GM12864 (cell line): ENCODE data around the gene EFS.
"Not testable (repeated sequence)": the region's sequence is repeated elsewhere in the genome, so short reads cannot be mapped to it uniquely, and the experiment has no call there.

ENCODE experiments used
- DNase-seq: peaks from one replicate; pipeline ENCODE4 v3.0.0-alpha.2; 2011; ENCODE audit warnings: low read depth
- H3K4me3 ChIP-seq: 2 replicates; pipeline ENCODE4 v1.5.1; 2011; ENCODE audit warnings: mild to moderate bottlenecking, low read depth, low read length, control low read depth
- CTCF ChIP-seq: IDR thresholded peaks from 2 replicates; pipeline ENCODE4 v1.5.1; 2011; ENCODE audit warnings: low read depth, mild to moderate bottlenecking, moderate library complexity, low read length, control low read depth, inconsistent platforms; ENCODE audit errors: missing control alignments

The EFS gene

GRCh38 chr14:23403908-23404307 is 38.9 kb upstream of the EFS start:
- H3K4me3 ChIP-seq, result no peak overlapping the region
- TF ChIP-seq CTCF, result no peak
- no peak for DNase-seq

DNA sequence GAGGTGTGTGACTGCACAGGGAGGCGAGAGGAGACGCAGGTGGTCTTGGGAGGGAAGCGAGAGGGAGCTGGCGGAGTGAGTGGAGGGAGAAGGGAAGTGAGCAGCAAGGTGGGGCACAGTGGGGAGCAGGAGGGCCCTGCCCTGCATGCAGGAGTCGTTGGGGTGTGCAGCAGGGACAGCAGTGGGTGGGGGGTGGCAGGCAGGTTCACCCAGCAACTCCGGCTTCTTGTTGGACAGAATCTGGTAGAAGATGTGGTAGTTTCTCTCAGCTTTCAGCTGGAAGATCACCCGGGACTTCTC is 38.1 kb upstream of the EFS start:
- TF ChIP-seq CTCF, result no peak
- no peak overlapping the region for H3K4me3 ChIP-seq
- DNase-seq, result no peak

GRCh38 chr14:23402296-23403138 is 37.5 kb upstream of the EFS start:
- H3K4me3 ChIP-seq, result no peak overlapping the region
- TF ChIP-seq CTCF, result no peak
- no peak for DNase-seq

DNA sequence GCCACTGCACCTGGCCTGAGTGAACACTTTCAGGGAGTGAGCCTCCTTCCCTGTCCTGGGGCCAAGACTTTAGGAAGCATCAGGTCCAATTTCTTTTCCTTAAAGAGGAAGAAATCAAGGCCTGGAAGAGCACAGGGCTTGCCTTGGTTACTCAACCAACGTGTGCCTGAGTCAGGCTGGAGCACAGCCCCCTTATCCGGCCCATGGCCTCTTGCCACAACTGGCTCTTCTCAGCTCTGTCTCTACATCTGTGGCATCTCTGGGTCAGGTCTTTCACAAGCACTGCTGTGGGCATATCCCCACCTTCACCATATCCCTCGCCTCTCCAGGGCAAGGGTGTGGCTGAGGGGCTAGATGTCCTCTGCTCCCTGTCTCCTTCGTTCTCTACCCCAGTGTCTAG is 36.3 kb upstream of the EFS start:
- no peak overlapping the region for H3K4me3 ChIP-seq
- TF ChIP-seq CTCF, result no peak
- no peak for DNase-seq

- not testable (repeated sequence) for H3K4me3 ChIP-seq, DNase-seq
Observed at GRCh38 chr14:23400496-23401149, 35.7 kb upstream of the EFS start.

DNA sequence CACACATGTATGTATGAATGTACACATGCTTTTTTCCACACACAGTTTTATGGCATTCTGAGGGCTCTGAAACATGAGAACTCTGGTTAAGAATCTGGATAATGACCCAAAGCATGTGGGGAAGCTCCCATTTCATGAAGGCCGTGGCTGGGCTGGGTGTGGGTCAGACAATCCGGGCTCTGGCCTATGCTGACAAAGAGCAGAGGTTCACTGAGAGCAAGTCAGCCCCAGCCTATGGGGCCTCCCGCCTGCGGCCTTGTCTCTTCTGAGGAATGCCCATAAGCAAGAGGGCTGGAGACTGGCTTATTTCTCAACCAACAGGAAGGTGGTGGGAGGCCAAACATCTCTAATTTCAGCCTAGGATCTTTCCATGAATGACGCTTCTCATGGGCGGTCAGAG is 34.6 kb upstream of the EFS start:
- no peak for TF ChIP-seq CTCF
- DNase-seq, result no peak
- no peak overlapping the region for H3K4me3 ChIP-seq

DNA sequence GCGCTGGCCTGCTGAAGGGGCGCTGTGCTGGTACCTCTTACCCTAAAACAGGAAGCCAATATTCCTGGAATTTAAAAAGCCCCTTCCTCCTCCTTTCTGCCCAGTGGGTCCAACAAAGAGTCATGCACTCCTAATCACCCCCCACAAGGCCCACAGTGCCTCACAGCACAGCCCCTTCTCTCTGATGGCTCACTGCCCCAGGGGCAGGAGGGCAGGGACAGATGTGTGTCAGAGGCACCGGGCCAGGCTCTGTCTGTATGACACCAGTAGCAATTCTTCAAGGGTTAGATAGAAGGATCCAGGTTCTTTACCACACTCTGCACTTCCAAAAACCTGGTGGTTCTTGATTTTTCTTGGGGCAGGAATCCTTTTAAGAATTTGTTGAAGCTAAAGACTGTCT is 34.2 kb upstream of the EFS start:
- TF ChIP-seq CTCF, result no peak
- DNase-seq, result no peak
- H3K4me3 ChIP-seq, result no peak overlapping the region
